T-helper 22 cell (primary cell): Measurements from ENCODE around the gene CFAP206.
"Not testable (repeated sequence)": the region's sequence is repeated elsewhere in the genome, so short reads cannot be mapped to it uniquely, and the experiment has no call there.

Experiments
- DNase-seq: peaks from one replicate; pipeline ENCODE4 v3.0.0-alpha.2; 2020; ENCODE audit warnings: low read depth

CFAP206 gene

DNA sequence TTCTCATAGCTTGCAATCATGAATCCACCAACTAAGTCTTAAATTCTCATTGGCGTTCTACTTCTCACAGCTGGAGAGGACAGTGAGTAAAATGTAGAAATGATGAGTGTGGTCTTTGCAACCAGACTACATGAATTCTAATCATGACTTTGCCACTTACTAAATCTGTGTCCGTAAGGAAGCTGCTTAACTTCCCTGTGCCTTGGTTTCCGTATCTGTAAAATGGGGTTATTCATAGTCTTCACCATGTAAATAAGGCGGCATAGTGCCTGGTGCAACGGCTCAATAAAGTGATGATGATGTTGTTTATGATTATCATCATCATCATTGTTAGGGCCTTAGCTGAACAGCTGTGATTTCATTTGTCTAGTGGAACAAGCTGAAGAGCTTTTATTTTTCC, 12.6 kb downstream of the CFAP206 start:
- DNase-seq = no peak

GRCh38 chr6:87421576-87421975, 13.8 kb downstream of the CFAP206 start:
- DNase-seq = no peak

GRCh38 chr6:87426789-87427188, 19.0 kb downstream of the CFAP206 start:
- DNase-seq = no peak

GRCh38 chr6:87430499-87430898, 22.7 kb downstream of the CFAP206 start:
- DNase-seq = no peak

GRCh38 chr6:87431263-87431662, 23.5 kb downstream of the CFAP206 start:
- no peak for DNase-seq

GRCh38 chr6:87436435-87436834, 28.7 kb downstream of the CFAP206 start:
- DNase-seq = no peak

- DNase-seq = no peak
These were observed 33.9 kb downstream of the CFAP206 start for GRCh38 chr6:87441711-87442110.

GRCh38 chr6:87444362-87444761, 36.6 kb downstream of the CFAP206 start:
- DNase-seq = no peak

- no peak for DNase-seq
These were observed 57.3 kb downstream of the CFAP206 start for GRCh38 chr6:87465051-87465450.

DNA sequence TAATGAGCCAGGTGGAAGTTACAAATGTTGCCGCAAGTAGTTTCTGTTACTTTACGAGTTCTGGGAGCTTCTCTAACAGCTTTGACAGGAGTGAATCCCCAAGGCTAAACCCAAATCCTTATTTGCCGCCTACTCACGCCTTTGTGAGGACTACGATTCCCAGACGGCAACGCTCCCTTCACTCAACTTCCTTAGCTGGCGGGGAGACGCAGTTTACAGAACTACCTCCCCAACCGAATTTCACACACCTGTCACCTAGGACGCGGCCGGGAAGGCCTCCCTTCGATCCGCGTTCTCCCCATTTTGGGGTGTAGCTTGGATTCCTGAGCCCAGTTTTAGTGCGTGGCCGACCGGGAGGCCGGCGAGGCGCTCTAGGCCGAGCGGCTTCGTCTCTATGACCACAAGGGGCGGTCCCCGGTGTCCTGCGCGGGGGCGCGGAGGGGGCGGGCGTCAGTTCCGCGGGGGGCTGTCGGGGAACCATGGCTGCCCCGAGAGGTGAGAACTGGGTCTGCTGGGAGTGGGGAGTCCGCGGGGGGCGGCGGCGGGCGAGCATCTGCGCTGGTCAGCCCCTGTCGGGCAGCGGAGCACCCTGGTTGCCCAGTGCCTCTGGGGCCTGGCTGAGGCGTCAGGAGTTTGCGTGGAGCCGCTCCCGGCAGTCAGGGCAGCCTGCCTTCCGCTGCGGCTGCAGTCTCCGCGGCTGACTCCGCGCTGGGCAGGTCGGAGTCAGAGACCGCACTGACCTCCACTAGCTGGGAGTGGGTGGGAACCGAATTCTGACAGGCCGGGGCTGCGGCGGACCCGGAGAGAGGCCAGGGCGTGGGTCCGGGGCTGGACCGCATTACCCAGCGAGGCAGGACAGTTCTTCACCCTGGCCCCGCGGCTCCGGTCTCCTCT, 65.0 kb downstream of the CFAP206 start, which contains the start of gene SLC35A1:
Gene SLC35A1 (plus strand): TSS at position 450 of the 894 bp plus-strand sequence. CDS start 30 bp downstream, at position 480.
- DNase-seq = peak; percentile 68

DNA sequence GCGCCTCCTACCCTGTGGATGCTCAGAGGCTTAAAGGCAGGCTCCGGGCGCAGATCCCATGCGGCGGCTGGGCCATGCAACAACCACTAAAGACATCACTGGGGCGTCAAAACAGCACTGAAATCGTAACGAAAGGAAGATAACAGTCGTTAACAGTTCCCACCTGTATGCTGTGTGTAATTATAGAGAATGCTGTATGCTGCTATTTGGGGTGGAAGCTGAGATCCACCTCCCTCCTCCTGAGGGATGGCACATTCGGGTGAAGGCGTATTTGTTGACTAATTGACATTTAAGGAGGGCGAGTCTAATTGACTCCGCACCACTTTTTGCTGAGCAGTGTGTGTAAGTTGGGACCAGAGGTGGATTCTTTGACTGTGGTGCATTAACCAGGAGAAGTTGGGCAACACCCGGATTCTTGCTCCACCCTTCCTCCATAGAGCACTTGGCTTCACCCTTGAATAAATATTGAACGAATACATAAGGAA, 65.7 kb downstream of the CFAP206 start:
- no peak for DNase-seq

GRCh38 chr6:87481931-87482330, 74.2 kb downstream of the CFAP206 start:
- DNase-seq = no peak

GRCh38 chr6:87482366-87482765, 74.6 kb downstream of the CFAP206 start:
- DNase-seq = no peak

GRCh38 chr6:87483929-87484328, 76.2 kb downstream of the CFAP206 start:
- no peak for DNase-seq

- no peak for DNase-seq
These were observed 76.7 kb downstream of the CFAP206 start for GRCh38 chr6:87484491-87484890.

GRCh38 chr6:87487555-87487954, 79.8 kb downstream of the CFAP206 start:
- DNase-seq = no peak

- DNase-seq = not testable (repeated sequence)
These were observed 81.6 kb downstream of the CFAP206 start for GRCh38 chr6:87489326-87489725.

DNA sequence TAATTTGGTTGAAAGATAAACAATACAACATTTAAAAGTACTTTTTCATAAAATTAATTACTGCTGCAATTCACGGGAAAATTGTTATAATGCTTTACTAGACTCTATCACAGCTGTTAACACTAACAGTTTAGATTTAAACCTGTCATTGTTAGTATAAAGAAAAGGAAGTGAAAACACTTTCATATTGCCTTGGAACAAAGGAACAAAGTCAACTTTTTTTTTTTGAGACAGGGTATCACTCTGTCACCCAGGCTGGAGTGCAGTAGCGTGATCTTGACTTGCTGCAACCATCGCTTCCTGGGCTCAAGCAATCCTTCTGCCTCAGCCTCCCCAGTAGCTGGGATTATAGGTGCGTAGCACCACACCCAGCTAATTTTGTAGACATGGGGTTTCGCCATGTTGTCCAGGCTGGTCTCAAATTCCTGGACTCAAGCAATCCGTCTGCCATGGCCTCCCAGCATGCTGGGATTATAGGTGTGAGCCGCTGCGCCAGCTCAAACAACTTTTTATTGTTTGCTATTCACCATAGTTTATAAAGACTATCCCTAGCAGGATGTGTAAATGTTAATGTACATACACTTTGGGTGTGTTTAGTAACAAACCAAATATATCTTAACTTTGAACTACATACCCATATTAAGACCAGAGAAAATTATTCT, 87.1 kb downstream of the CFAP206 start:
- DNase-seq = no peak

- no peak for DNase-seq
These were observed 90.3 kb downstream of the CFAP206 start for GRCh38 chr6:87498048-87498447.

GRCh38 chr6:87501809-87502572, 94.2 kb downstream of the CFAP206 start:
- no peak for DNase-seq

DNA sequence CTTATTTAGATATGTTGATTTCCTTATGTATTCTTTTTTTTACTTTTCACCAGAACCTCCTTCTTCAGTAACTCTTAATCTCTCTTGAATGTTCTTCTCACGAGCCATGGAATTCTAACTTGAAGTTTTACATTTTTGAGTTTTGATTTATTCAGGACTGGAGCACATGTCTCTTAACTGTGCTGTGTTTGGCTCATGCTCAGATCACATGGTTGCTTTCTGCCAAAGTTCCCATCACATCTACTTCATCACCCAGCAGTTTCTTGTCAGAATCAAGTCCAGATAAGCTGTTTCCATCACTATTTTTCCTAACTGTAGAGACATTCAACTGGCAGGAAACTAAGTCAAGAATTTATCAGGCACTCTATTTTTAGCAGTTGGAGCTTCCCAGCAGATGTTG, 96.7 kb downstream of the CFAP206 start:
- DNase-seq = no peak
